SIG-M5 (cell line): ENCODE data around the gene TKT.
"Not testable (repeated sequence)": the region's sequence is repeated elsewhere in the genome, so short reads cannot be mapped to it uniquely, and the experiment has no call there.

Experiments
- DNase-seq: peaks from one replicate; lab custom pipeline; 2025; lab: John Stamatoyannopoulos, UW

Gene TKT

DNA sequence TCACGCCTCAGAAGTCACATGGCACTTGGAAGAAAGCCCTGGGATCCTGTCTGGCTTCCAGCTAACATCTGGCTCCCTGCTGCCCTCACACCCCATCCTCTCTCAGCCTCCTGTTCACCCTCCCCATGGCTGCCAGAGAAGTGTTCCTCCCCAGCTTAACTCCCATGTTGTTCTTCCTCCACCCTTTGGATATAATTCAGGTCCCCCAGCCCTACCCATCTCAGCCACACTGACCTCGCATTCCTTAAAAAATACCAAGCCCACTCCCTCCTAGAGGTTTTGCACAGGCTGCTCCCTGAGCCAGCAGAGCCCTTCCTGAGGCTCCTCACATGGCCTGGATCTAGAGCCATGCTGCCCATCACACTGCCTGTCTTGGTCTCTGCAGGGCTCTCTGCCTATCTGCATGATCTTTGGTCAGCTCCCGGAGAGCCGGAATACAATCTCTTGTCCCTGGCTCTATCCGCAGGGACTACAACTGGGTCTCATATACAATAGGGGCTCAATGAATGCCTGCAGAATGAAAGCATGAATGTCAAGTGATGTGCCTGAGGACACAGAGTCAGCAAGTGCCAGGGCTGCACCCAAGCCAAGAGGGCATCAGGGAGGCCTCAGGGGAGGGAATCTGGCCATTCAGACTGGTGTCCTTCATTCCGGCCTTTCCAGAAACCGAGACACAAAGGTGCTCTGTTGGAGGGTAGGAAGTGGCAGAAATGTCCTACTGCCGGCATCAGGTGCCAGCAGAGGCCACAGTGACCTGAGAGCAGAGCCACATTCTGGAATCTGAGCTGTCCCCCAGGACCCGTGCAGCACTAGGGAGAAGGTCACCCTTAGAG lies 3.8 kb upstream of the TKT start:
- DNase-seq: no peak

GRCh38 chr3:53258600-53259426 lies 3.0 kb upstream of the TKT start:
- no peak for DNase-seq

DNA sequence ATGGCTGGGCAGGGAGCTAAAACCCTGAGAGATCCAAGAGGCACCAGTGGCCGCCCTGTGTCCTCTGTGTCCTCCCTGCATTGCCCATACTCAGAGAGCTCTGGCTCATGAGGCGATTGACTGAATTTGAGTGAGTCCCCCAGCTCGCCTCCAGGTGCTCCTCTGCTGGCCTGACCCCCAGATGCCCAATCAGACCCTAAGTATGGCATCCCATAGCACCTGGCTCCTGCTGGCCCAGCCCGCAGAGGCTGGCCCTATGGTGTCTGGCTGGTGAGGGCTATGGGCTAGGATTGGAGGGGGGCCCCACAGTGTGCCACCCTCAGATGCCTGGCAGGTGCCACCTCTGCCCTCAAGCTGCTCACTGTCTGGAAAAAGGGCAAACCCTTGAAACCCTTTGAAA lies 1.6 kb upstream of the TKT start:
- no peak for DNase-seq

- DNase-seq: no peak
Observed at GRCh38 chr3:53256704-53257055, 858 bp upstream of the TKT start.

DNA sequence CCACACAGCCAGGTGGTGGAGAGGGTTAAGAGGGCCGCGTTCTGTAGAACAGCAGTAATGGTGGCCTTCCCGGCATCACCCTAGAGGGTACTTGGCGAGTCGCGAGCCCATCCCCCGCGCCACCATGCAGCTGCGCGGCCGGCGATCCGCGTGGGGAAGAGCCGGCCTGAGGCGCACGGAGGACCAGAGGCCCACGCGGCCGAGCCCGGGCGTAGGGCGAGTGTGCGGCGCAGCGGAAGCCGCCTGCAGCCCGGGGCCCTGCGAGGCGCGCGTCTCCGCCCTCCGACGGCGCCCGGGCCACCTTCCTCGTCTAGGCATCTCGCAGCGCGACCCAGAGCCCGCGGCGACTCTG lies 423 bp downstream of the TKT start:
- DNase-seq: no peak

- DNase-seq: no peak
Observed at GRCh38 chr3:53254509-53255422, 1.1 kb downstream of the TKT start.

GRCh38 chr3:53253707-53254508 lies 1.9 kb downstream of the TKT start:
- DNase-seq: no peak

DNA sequence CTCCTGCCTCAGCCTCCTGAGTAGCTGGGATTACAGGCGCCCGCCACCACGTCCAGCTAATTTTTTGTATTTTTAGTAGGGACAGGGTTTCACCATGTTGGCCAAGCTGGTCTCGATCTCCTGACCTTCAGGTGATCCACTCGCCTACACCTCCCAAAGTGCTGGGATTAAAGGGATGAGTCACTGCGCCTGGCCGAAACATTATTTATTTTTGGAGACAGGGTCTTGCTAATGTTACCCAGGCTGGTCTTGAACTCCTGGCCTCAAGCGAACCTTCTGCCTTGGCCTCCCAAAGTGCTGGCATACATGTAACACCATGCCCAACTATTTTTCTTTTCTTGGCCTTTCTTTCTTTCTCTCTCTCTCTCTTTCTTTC lies 2.9 kb downstream of the TKT start:
- DNase-seq: not testable (repeated sequence)

DNA sequence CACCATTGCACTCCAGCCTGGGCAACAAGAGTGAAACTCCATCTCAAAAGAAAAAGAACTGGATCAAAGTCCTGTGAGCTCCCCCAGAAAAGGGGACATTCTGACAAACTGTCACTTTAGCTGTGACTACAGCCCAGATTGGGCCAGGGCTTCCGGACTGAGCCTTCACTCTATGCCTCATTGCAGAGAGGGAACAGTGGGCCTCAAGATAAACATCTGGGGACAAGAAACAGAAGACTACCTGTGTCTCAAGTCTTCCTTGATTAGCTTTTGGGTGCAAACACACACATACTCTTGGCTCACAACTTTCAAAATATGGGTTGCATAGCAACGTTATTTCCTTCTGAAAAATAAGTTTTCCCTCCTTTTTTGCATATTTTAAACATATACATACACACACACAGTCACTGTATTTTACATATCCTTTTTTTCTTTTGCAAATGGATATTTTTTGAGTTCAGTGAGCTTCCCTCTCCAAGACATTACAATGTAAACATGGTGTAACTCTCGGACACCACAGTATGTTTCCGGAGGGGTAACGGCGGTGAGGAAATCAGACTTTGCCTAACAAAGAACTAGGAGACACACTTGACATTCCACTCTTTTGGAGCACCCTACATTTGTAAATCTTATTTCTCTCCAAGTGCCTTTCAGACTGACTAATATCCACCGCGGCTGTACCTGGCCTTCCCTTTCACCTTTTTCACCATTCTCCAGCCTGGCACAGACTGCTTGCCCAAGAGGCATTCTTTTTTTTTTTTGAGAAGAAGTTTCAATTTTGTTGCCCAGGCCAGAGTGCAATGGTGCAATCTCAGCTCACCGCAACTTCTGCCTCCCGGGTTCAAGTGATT lies 3.5 kb downstream of the TKT start:
- DNase-seq: peak; percentile 37

DNA sequence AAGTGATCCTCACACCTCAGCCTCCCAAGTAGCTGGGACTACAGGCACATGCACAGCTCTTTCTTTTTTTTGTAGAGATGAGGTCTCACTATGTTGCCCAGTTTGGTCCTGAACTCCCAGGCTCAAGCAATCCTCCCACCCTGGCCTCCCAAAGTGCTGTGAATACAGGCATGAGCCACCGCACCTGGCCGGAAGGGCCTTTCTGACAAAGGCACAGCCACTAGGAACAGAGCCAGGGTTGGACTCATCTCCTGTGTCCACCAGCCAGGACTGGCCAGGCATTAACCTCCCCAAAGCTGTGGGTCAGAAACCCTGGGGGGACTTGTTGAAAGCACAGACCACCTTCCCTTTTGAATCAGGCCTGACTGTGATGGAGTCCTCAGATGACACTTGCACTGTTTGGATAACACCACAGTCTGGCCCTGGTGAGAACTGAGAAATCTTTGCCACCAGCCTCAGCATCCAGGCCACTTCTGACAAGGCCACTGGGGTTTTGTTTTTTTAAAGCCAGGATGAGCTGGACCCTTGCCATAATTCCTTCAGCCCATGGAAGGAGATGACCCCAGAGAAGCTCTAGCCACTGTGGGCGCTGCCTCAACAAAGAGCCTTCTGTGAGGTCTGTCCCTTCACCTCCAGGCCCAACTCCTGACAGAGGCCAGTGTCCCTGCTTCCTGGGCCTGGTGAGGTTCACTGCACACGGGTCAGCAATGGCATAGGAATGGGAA lies 4.8 kb downstream of the TKT start:
- no peak for DNase-seq

- DNase-seq: no peak
Observed at GRCh38 chr3:53250453-53250852, 5.4 kb downstream of the TKT start.

- DNase-seq: no peak
Observed at GRCh38 chr3:53248161-53248560, 7.7 kb downstream of the TKT start.

DNA sequence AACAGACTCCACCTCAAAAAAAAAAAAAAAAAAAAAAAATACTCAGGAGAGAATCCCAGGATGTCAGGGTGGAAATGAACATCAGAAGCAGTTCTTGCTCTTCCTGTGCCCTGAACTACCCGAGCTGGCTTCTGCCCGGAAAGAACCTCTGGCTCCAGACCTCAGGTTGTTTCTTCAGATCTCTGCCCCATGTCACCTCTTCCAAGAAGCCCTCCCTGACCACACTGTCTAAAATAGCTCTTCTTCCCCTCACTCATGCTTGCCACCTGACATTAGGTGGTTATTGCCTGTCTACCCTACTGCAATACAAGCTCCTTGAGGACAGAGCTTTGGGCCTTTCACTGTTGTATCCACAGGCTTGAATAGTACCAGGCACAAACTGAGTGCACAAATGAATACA lies 8.2 kb downstream of the TKT start:
- no peak for DNase-seq

DNA sequence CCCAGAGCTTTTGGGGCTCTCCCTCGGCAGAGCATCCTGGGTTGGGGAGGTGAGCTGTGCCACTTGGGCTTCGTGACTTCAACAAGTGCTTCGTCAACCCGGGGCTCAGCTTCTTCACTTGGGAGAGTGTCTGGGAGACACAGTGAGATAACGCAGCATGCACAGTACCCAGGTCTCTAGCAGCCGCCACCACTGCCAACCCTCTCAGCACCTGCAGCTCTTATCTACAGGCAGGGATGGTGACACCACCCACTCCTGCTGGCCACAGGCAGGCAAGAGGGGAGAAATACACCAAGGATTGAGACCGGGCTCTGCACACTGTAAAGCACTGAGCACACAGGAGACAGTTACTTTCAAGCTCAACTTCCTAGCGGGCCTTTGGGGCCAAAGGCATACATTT lies 11.6 kb downstream of the TKT start:
- DNase-seq: no peak

DNA sequence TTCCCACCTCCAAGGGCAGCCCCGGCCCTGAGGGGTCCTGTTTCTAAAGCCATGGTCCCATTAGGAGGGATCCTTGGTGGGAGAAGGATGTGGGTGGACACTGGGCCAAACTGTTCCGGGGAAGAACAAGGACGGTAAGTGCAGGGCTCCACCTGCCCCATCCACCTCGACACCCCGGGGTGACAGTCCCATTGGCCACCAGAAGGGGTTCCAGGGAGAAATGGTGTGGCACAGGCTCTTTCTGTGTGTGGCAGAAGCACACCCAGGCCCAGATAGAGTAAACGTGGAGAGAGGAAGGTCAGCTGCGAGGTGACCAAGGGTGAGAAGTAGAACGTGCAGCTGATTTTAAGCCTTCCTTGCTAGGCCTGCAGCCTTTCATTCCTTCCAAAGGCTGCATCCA lies 12.0 kb downstream of the TKT start:
- DNase-seq: no peak

DNA sequence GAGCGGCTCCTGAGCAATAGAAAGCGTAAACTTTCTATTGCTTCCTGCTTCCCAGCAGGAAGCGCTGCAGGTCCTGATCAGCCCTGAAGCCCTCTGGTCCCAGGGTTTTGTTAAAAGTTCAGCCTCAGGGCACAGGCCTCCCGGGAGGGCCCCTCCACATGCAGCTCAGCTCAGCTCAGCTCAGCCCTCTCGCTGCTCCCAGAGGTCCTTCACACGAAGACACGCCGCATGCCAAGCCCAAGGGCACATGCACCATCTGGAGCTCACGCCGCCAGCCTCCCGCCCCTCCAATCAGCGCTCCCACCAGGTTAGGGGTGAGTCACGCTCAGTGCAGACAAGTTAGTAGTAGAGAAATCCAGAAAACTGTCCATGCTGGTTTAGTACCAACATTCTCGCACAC lies 12.7 kb downstream of the TKT start:
- DNase-seq: no peak

DNA sequence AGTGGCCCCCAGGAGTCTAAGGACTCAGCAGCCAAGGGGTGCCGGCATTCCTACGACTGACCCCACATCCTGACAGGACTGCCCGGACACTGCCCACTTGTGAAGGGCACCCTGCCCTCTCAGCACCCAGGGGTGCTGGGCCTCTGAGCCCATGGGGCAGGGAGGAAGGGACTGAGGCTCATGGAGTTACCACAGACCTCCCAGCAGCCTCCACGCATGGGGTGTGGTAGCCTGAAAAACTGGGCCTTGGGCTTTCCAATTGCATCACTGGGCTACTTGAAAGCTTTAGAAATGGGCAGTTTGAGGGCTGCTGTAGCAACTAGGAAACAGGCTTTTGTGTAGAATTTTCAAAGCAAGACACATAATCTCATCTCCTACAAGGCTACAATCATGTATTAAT lies 13.2 kb downstream of the TKT start:
- DNase-seq: no peak

GRCh38 chr3:53242155-53242554 lies 13.7 kb downstream of the TKT start:
- no peak for DNase-seq

GRCh38 chr3:53240989-53241972 lies 14.5 kb downstream of the TKT start:
- DNase-seq: no peak
